NCI-H345 (cell line): ENCODE data around the gene CACNA2D4.

Experiments used
- DNase-seq: peaks from one replicate; lab custom pipeline; 2025; lab: John Stamatoyannopoulos, UW

The CACNA2D4 gene

DNA sequence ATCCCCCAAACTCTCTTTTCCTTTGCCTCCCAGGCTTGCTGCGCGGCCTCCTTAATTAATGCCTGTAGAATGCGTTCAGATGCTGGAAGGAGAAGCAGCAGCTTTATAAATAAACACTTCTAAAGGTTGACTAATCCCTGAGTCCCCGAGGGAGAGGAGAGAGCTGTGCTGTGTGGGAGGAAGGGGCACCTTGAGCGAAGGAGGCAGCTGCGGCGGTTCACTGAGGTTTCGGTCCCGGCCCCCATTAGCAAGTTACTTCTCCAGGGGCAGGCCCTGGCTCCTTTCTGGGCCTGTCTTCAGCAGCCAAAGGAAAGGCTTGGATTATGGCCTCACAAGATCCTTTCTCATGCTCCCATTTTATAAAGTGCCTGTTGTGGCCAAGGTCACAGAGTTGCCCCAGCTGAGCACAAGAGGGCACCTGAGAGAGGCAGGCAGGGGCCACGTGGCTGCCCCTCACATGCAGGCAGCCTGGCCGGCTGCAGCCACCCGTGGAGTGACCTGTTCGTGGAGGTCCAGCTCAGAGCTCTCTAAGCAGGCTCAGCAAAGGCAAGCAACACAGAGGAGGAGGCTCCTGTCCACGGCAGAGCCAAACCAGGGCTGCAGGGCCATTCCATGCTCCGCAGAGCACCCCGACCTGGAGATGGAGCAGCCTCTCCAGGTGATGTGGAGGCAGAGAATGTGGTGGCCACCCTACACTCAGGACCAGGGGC is 15.0 kb upstream of the CACNA2D4 start:
- DNase-seq: no peak

DNA sequence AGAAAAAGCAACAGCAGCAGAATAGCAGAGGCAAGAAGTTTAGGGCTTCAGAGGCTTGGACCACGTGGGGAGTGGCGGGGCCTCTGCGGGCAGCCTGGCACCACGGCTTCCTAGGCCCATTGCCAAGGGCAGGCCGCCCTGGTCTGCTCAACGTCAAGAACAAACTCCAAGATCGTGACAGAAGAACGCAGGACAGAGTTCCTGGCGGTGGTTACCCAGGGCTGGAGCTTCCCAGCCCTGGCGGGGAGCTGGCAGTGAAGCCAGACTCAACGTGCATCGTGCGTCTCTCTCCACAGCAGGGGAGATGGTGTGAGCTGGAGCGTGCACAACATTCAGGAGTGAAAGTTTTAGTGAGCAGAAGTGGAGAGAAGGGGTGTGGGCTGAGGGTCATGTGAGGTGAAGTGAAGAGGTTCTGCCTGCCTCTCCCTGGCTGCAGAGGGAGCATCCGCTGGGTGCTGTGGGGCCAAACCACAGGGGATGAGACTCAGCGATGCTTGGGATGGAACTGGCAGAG is 13.9 kb upstream of the CACNA2D4 start:
- DNase-seq: no peak

GRCh38 chr12:1931642-1932041 is 13.2 kb upstream of the CACNA2D4 start:
- DNase-seq: no peak

DNA sequence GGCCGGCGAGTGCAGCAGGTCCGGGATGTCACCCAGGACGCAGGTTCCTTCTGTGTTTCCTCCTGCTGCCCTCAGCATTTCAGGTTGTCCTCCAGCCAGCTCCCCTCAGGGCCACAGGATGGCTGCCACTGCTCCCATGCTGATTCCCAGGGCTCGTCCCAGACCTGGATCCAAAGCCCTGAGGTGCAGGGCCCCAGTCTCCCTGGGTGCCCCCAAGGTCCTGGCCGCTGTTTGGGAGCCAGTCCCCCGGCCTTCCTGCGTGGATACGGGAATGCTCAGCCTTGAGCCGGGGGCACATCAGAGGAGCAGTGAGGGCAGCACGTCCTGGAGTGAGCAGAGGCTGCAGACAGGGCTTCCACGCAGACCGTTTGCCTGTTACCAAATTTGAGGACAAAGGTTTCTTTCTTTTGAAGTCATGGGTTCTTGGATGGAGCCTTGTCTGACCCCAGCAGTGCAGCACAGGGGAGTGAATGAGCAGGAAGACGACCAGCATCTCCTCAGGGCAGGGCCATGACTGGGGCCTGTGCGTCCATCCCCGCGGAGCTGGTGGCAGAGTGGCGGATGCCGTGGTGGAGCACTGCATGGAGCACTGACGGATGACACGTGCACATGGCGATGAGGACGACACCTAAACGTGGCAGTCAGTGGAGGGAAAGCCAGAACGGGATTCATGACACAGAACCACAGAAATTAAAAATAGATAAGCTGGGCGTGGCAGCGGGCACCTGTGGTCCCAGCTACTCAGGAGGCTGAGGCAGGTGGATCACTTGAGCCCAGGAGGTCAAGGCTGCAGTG is 12.5 kb upstream of the CACNA2D4 start:
- DNase-seq: no peak

DNA sequence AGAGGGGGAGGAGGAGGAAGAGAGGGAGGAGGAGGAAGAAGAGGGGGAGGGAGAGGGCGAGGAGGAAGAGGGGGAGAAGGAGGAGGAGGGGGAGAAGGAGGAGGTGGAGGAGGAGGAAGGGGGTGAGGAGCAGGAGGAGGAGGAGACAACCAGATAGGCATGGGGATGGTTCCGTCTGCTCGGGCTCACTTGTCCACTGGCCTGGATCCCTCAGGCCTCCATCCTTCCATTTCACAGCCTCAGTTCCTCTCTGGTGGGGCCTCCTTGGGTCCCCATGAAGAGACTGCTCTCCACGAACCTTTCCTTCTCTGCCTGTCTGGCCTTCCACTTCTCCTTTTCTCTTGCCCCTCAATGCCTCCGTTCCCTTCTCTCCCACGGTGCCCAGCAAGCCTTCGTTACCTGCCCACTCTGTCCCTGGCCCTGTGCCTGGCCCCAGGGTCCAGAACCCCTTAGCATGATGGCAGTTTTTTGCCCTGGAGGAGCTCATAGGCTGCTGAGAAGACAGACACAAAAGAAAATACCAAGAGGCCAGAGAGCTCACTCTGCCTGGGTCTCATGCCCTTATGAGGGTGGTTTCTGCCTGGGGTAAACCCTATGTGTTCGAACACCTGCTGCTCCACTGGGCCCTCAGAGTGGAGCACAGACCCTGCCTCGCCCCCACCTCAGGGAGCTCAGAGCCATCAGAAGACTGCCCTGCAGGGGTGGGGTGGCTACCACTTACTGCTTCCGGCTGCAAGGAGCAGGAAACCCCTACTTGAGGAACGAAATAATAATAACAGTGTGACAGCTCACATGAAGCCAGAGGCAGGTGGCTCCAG is 11.7 kb upstream of the CACNA2D4 start:
- no peak for DNase-seq

DNA sequence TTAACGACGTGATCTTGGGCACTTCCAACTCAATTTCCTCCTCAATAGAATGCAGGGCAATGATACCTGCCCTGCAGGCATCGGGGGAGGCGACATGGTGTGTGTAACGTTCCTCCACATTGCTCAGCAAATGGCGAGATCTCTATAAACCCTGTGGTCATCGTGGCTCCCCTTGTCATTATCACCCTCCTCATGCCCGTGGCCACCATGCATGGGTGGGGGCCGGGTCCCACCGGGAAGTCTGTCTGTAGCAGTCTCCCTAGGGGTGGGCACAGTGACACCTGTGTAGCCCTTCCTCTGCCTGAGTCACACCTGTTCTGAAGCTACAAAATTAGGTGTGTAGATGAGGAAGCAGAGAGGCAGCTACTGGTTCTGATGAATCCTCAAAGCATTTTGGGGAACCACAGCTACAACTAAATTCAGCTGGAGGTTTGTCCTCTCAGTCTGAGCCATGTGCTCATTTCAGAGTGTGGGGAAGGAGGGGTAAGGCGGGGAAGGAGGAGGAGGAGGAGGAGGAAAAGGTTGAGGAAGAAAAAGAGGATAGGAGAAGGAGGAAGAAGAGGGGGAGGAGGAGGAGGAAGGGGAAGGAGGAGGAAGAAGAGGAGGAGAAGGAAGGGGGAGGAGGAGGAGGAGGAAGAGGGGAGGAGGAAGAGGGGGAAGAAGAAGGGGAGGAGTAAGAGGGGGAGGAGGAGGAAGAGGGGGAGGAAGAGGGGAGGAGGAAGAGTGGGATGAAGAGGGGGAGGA is 11.0 kb upstream of the CACNA2D4 start:
- no peak for DNase-seq

- DNase-seq: no peak
Measured at GRCh38 chr12:1928439-1929121, 10.1 kb upstream of the CACNA2D4 start.

GRCh38 chr12:1927751-1928351 is 9.4 kb upstream of the CACNA2D4 start:
- no peak for DNase-seq

DNA sequence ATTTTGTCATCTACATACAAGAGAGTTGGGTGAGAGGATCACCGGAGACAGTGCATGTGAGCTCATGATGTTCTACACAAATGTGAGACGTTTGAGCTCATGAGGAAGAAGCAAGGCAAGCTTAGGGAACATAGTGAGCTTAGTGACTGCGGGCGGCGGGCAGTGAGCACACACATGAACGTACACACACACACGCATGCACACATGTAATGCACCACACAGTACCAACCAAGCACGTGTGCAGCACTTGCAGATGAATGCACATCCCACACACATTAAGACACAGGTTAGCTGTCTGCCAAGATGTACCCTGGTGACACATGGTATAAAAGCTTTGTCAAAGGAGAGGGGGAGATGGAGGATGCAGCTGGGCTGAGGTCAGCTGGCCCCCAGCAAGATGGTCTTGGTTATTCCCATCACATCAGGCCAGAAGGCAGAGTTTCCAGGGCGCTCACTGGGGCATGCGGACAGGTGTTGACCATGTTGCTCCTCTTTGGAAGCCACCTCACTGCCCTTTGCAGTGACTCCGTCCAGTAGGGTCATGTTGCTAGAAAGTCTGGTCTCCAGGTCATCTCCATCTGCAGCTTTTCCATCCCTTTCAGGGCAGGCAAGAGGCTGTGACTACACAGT is 8.7 kb upstream of the CACNA2D4 start:
- DNase-seq: no peak

DNA sequence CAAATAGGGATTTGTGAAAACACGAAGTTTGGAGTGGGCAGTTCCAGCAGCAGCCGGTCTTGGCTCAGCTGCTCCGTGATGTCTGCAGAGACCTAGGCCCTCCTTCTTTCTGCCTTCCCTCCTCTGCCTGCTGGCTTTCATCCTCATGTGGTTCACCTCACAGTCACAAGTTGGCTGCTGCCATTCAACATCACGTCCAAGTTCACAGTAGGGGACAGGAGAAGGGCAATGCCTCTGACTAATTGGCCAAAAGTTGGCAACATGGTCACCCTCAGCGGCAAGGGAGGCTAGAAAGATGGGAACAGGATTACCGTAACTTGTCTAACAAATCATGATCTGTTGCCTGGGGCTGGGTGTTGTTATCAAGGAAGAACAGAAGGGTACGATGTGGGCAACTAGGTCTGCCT is 7.8 kb upstream of the CACNA2D4 start:
- no peak for DNase-seq

DNA sequence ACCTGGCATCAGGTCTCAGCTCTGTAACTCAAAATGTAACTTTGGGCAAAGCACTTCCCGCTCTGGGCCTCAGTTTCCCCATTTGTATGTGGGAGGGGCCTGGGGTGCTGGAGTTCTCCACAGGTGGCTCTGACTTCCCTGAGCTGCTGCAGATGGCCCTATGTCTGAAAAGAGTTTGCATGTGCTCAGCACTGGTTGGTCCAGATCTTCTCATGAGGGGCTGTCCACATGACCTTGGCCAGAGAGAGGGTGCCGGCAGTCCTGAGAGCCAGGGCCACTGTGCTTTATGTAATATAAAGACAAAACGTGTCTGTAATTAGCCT is 7.2 kb upstream of the CACNA2D4 start:
- DNase-seq: no peak

DNA sequence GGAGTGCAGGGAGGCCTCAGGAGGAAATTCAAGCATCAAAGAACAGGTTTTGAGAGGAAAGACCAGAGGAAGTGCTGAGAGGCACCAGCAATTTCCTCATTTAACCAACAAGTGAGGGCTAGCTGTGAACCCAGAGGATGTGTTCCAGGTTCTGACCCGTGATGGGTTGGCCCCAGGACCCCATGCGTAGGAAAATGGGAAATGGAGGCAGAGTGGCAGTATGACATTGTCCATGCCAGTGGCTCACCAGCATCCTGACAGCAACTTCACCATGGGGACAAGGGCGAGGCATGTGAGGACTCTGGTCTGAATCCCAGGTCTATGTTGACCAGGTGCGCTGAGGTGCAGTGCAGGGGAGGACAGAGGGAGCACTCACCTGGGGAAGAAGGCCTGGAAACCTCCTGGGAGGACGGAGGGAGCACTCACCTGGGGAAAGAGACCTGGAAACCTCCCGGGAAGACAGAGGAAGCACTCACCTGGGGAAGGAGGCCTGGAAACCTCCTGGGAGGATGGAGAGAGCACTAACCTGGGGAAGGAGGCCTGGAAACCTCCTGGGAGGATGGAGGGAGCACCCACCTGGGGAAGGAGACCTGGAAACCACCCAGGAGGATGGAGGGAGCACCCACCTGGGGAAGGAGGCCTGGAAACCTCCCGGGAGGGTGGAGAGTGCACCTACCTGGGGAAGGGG is 6.7 kb upstream of the CACNA2D4 start:
- DNase-seq: no peak

DNA sequence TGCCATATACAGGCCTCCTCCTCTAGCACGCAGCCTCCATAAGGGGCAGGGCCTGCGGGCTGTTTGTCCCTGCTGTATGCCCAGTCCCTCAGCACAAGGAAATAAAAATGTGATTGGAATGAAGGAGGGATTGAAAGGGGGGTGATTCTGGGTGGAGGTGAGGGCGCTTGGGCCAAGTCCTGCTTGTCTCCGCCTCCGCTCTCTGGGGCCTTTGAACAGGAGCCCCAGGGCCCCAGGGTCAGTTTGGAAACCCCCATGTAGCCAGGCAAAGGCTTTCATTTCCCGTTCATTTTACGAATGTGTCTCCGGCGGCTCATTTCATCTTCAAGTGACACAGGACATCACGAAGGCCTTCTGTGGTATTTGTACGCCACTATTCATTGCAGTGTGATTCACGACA is 4.5 kb upstream of the CACNA2D4 start:
- DNase-seq: no peak

GRCh38 chr12:1922075-1922709 is 3.7 kb upstream of the CACNA2D4 start:
- DNase-seq: no peak

GRCh38 chr12:1920971-1921370 is 2.5 kb upstream of the CACNA2D4 start:
- no peak for DNase-seq

- DNase-seq: no peak
Measured at GRCh38 chr12:1920436-1920835, 2.0 kb upstream of the CACNA2D4 start.

DNA sequence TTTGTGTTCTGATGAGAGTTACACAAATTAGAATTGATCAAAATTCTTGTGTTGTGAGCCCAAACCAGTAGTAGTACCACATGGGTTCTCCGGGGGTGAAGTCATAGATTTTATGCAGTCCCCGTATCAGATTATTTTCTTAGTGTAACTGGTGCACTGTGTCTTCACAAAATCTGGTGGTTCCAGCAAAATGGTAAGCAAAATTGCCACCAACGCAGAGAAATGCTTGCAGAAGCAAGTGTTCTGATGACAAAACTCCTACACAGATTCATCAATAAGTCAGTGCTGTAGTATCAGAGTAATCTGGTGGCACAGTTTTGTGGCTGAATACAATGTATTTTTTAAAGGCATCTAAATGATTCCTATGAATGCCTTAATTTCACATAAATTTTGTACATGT is 1.3 kb upstream of the CACNA2D4 start:
- DNase-seq: no peak

DNA sequence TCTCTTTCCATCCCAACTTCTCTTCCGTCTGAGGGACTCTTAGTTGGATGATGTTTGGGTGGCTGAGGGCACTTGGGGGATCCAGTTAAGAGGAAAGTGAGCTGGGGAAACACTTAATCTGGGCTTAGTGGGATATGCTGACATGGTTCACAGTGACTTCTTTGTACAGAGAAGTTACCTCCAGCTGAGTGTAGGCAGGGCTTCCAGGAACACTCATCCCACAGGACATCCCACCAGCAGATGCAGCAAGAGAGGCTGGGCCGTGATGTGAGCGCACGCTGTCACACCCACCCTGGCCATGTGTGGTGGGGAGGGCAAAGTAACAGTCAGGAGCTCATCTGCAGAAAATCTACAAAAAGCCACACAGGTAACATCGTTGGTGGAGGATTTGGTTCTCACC is 832 bp upstream of the CACNA2D4 start:
- DNase-seq: no peak

- no peak for DNase-seq
Measured at GRCh38 chr12:1918884-1919236, 408 bp upstream of the CACNA2D4 start.
